H1 (cell line): ENCODE measurements around the gene GIMD1. TPM values are rescaled to one million over a fixed set of nuclear protein-coding genes. Genes with fewer than 3 reads are reported as not detected.
A peak's percentile ranks its signal among the peaks of the same experiment; 100 is the strongest.
"Not testable (repeated sequence)": the region's sequence is repeated elsewhere in the genome, so short reads cannot be mapped to it uniquely, and the experiment has no call there.

Source experiments
- CTCF ChIA-PET: fragments of 300-600 bp; sonication (Branson Sonifier 250); formaldehyde crosslinking; loops from one replicate; lab custom pipeline; 2021; ENCODE audit not compliant: partially characterized antibody; lab: Charles Lee
- POLR2A ChIA-PET: fragments of 300-600 bp; sonication (Branson Sonifier 250); formaldehyde crosslinking; loops from one replicate; lab custom pipeline; 2021; ENCODE audit warnings: inconsistent platforms; ENCODE audit not compliant: partially characterized antibody; lab: Charles Lee
- DNase-seq, 2 experiments: peaks; one replicate each; pipeline versions ENCODE4 v3.0.0 to v3.0.0-alpha.2; 2010 to 2022; ENCODE audit warnings: low spot score in 2 of 2, low read depth in 1 of 2, mixed read lengths in 1 of 2
- FAIRE-seq: peaks from 2 replicates; lab custom pipeline; 2011; peaks lifted over from hg19 to GRCh38; lab: Jason Lieb, UNC
- H2AFZ ChIP-seq: 2 replicates; pipeline ENCODE4 v1.8.1; 2012; ENCODE audit warnings: low read length, inconsistent platforms
- H2AK5ac ChIP-seq: 2 replicates; pipeline ENCODE4 v1.6.1; 2013; ENCODE audit warnings: low read depth, low read length
- H2BK120ac ChIP-seq: replicated peaks from 2 replicates; pipeline ENCODE3; 2013; ENCODE audit warnings: low read depth, low read length, inconsistent platforms
- H2BK12ac ChIP-seq: 2 replicates; pipeline ENCODE4 v1.6.1; 2013; ENCODE audit warnings: low read depth, low read length
- H2BK15ac ChIP-seq: 2 replicates; pipeline ENCODE4 v1.6.1; 2013; ENCODE audit warnings: low read length
- H2BK20ac ChIP-seq: 2 replicates; pipeline ENCODE4 v1.6.1; 2013; ENCODE audit warnings: low read length
- H2BK5ac ChIP-seq: 2 replicates; pipeline ENCODE4 v1.6.1; 2013; ENCODE audit warnings: low read depth, low read length
- H3K14ac ChIP-seq: 2 replicates; pipeline ENCODE4 v1.6.1; 2013; ENCODE audit warnings: inconsistent platforms; ENCODE audit not compliant: insufficient read length
- H3K18ac ChIP-seq: 2 replicates; pipeline ENCODE4 v1.6.1; 2013; ENCODE audit warnings: low read length; ENCODE audit errors: extremely low read depth
- H3K23ac ChIP-seq: 2 replicates; pipeline ENCODE4 v1.6.1; 2013; ENCODE audit warnings: inconsistent platforms; ENCODE audit not compliant: insufficient read length
- H3K23me2 ChIP-seq: 2 replicates; pipeline ENCODE4 v1.6.1; 2013; ENCODE audit warnings: low read depth, low read length
- H3K27ac ChIP-seq: 2 replicates; pipeline ENCODE4 v1.6.1; 2011; ENCODE audit warnings: low read depth, low read length, inconsistent platforms
- H3K27me3 ChIP-seq, 4 experiments: replicated peaks in 1 of 4; 1 replicate in 1 of 4; 2 replicates in 3 of 4; pipeline versions ENCODE4 v1.6.1 to v1.8.1; 2011 to 2013; ENCODE audit warnings: low read length in 3 of 4, mild to moderate bottlenecking in 3 of 4, inconsistent platforms in 2 of 4, mixed read lengths in 2 of 4, moderate library complexity in 1 of 4; ENCODE audit not compliant: control insufficient read depth in 3 of 4, insufficient read depth in 3 of 4; ENCODE audit errors: extremely low read depth in 1 of 4
- H3K36me3 ChIP-seq, 4 experiments: 2 replicates each; pipeline versions ENCODE4 v1.6.1 to v1.8.1; 2011 to 2013; ENCODE audit warnings: mild to moderate bottlenecking in 4 of 4, low read length in 3 of 4, moderate library complexity in 2 of 4, control low read depth in 1 of 4, inconsistent platforms in 1 of 4; ENCODE audit not compliant: insufficient read depth in 4 of 4, control insufficient read depth in 2 of 4
- H3K4ac ChIP-seq: replicated peaks from 2 replicates; pipeline ENCODE3; 2013; ENCODE audit warnings: low read length, low read depth, mixed read lengths, inconsistent platforms; ENCODE audit not compliant: insufficient read length
- H3K4me1 ChIP-seq, 4 experiments: replicated peaks in 1 of 4; 1 replicate in 1 of 4; 2 replicates in 3 of 4; pipeline versions ENCODE4 v1.6.1 to v1.8.1; 2011 to 2013; ENCODE audit warnings: low read length in 3 of 4, inconsistent platforms in 2 of 4, mixed read lengths in 1 of 4; ENCODE audit not compliant: insufficient read depth in 4 of 4, control insufficient read depth in 3 of 4
- H3K4me2 ChIP-seq, 2 experiments: 2 replicates each; pipeline versions ENCODE4 v1.6.1 to v1.8.1; 2011 to 2013; ENCODE audit warnings: low read depth in 2 of 2, low read length in 2 of 2, control low read depth in 1 of 2, inconsistent platforms in 1 of 2, mild to moderate bottlenecking in 1 of 2; ENCODE audit not compliant: insufficient read depth in 1 of 2
- H3K4me3 ChIP-seq, 4 experiments: fragments of 200-600, 300-600 bp in 1 of 4; sonication (generic), shearing (Covaris generic), sonication (Bioruptor Twin) in 1 of 4; 2 replicates each; pipeline versions ENCODE4 v1.5.1 to v1.8.1; 2011 to 2016; ENCODE audit warnings: low read length in 4 of 4, low read depth in 3 of 4, control low read depth in 2 of 4, inconsistent platforms in 2 of 4, mild to moderate bottlenecking in 2 of 4, mixed read lengths in 1 of 4, moderate library complexity in 1 of 4; ENCODE audit not compliant: insufficient read depth in 2 of 4; ENCODE audit errors: extremely low read depth in 1 of 4
- H3K56ac ChIP-seq: replicated peaks from 2 replicates; pipeline ENCODE3; 2013; ENCODE audit warnings: low read depth, mild to moderate bottlenecking, mixed read lengths, low read length, inconsistent platforms; ENCODE audit not compliant: insufficient read length
- H3K79me1 ChIP-seq: 2 replicates; pipeline ENCODE4 v1.6.1; 2013; ENCODE audit warnings: low read depth, low read length, control low read depth
- H3K79me2 ChIP-seq, 2 experiments: 2 replicates each; pipeline versions ENCODE4 v1.6.1 to v1.8.1; 2012 to 2013; ENCODE audit warnings: low read length in 2 of 2, mild to moderate bottlenecking in 2 of 2, inconsistent platforms in 1 of 2; ENCODE audit not compliant: insufficient read depth in 2 of 2, control insufficient read depth in 1 of 2
- H3K9ac ChIP-seq, 4 experiments: replicated peaks in 1 of 4; 1 replicate in 1 of 4; 2 replicates in 3 of 4; pipeline versions ENCODE4 v1.6.1 to v1.8.1; 2011 to 2013; ENCODE audit warnings: low read depth in 3 of 4, low read length in 3 of 4, control low read depth in 2 of 4, mild to moderate bottlenecking in 2 of 4, moderate library complexity in 2 of 4, inconsistent platforms in 1 of 4; ENCODE audit errors: extremely low read depth in 1 of 4
- H3K9me3 ChIP-seq, 2 experiments: 2 replicates each; pipeline versions ENCODE4 v1.6.1 to v1.8.1; 2012 to 2013; ENCODE audit warnings: mild to moderate bottlenecking in 2 of 2, moderate library complexity in 2 of 2, control low read depth in 1 of 2, inconsistent platforms in 1 of 2, low read depth in 1 of 2, low read length in 1 of 2, mixed read lengths in 1 of 2; ENCODE audit not compliant: insufficient read depth in 2 of 2
- H4K20me1 ChIP-seq, 2 experiments: replicated peaks in 1 of 2; 2 replicates each; pipeline versions ENCODE3 to v1.8.1; 2011 to 2013; ENCODE audit warnings: inconsistent platforms in 2 of 2, low read length in 2 of 2, mild to moderate bottlenecking in 1 of 2; ENCODE audit not compliant: insufficient read depth in 2 of 2, control insufficient read depth in 1 of 2
- H4K5ac ChIP-seq: 2 replicates; pipeline ENCODE4 v1.6.1; 2013; ENCODE audit warnings: low read length, low read depth, mixed read lengths, inconsistent platforms; ENCODE audit not compliant: insufficient read length
- H4K8ac ChIP-seq: 2 replicates; pipeline ENCODE4 v1.8.0; 2013; ENCODE audit warnings: mild to moderate bottlenecking, moderate library complexity, low read length, inconsistent platforms; ENCODE audit not compliant: insufficient read depth; ENCODE audit errors: extremely low read depth
- H4K91ac ChIP-seq: replicated peaks from 2 replicates; pipeline ENCODE3; 2013; ENCODE audit warnings: low read length, mixed read lengths, inconsistent platforms; ENCODE audit not compliant: insufficient read length
- WGBS, 2 experiments: shearing (Covaris generic) in 1 of 2; methylation state at CpG; one replicate each; pipeline versions ENCODE4 v1.1.6 to v1.1.7; 2013 to 2015; ENCODE audit warnings: low lambda C conversion rate in 2 of 2, mixed read lengths in 2 of 2, inconsistent platforms in 1 of 2, low coverage in 1 of 2, missing lambda C conversion rate in 1 of 2; ENCODE audit not compliant: insufficient replicate concordance in 2 of 2, insufficient coverage in 1 of 2, insufficient read length in 1 of 2; ENCODE audit errors: extremely low coverage in 1 of 2, missing lambda C conversion rate in 1 of 2; 5-methylcytosine and 5-hydroxymethylcytosine counted together
- polyA plus RNA-seq, 7 experiments: library from polyadenylated mRNA; depleted of rRNA in 3 of 7; stranded (reverse) in 5 of 7; unstranded in 2 of 7; fragments of >200 nt in 5 of 7; fragments of 200-250 nt in 2 of 7; gene quantifications; 1 replicate in 5 of 7; 2 replicates in 1 of 7; 4 replicates in 1 of 7; pipeline versions ENCODE4 v1.2.1 to v1.2.3, GENCODE V29; 2011 to 2013; ENCODE audit warnings: missing spikeins in 2 of 7, mixed read lengths in 2 of 7
- total RNA-seq: library from RNA; stranded (reverse); fragmentation: NEBNext Ultra II Directional; extraction: Animal tissue kit (Norgen Biotek cat#: 25700); gene quantifications from 2 replicates; pipeline ENCODE4 v1.2.1, GENCODE V29; 2021

The GIMD1 gene
- total and polyA plus RNA-seq, 2 of the 8 experiments (the other 6 are each of a cell fraction or from before 2014, with no cell fraction given): not detected

DNA sequence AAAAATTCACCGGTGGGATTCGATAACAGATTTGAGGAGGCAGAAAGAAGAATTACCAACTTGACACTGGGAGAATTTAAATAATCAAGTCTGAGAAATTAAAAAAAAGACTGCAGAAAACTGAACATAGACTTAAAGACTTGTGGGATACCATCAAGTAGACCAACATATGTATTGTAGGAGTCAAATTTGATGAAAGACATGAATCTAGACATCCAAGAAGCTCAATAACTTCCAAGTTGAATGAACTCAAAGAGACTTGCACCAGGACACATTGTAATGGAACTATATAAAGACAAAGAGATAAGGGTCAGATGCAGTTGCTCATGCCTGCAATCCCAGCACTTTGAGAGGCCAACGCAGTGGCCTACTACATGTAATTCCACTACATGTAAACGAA lies 30.3 kb upstream of the GIMD1 start:
- CTCF ChIA-PET, H2BK5ac ChIP-seq, H3K18ac ChIP-seq, H3K4me1 ChIP-seq, H4K8ac ChIP-seq, H3K56ac ChIP-seq, H4K91ac ChIP-seq, H3K36me3 ChIP-seq, H3K27me3 ChIP-seq, H2BK15ac ChIP-seq, H3K23ac ChIP-seq, H3K27ac ChIP-seq, H3K4me2 ChIP-seq, H4K20me1 ChIP-seq, H3K14ac ChIP-seq, H2AK5ac ChIP-seq, H3K23me2 ChIP-seq, DNase-seq, H3K79me2 ChIP-seq, H2BK12ac ChIP-seq, H2BK120ac ChIP-seq, H4K5ac ChIP-seq, H2AFZ ChIP-seq, H3K9me3 ChIP-seq, H3K9ac ChIP-seq, H2BK20ac ChIP-seq, H3K79me1 ChIP-seq, H3K4ac ChIP-seq, H3K4me3 ChIP-seq, POLR2A ChIA-PET: not testable (repeated sequence)
- peak; percentile 74 for FAIRE-seq
- WGBS, 2 experiments: 92% methylated on average over 2 of the region's 4 CpGs; no CpG with 5 or more reads in 1 of the 2 experiments
